Memory B cell (primary cell): ENCODE results near the gene NEK5.

Experiments
- ATAC-seq: fragments of 150-1000 bp; cut with Tn5 transposase; 2 replicates; pipeline ENCODE4 v1.10.0; 2021; ENCODE audit warnings: low read depth, mild to moderate bottlenecking, moderate library complexity
- DNase-seq, 2 donors: peaks; one replicate each; pipeline ENCODE4 v3.0.0; 2022; ENCODE audit warnings: low spot score in 2 of 2
- H3K27ac Mint-ChIP-seq: one replicate; pipeline ENCODE4 v1.8.0; 2022; ENCODE audit warnings: mild to moderate bottlenecking, moderate library complexity, mixed read lengths
- H3K27me3 Mint-ChIP-seq: one replicate; pipeline ENCODE4 v1.8.0; 2022; ENCODE audit warnings: mixed read lengths
- H3K36me3 Mint-ChIP-seq: one replicate; pipeline ENCODE4 v1.8.0; 2022; ENCODE audit warnings: mild to moderate bottlenecking, mixed read lengths
- H3K4me1 Mint-ChIP-seq: one replicate; pipeline ENCODE4 v1.8.0; 2022; ENCODE audit warnings: mixed read lengths
- H3K4me3 Mint-ChIP-seq: one replicate; pipeline ENCODE4 v1.8.0; 2022; ENCODE audit warnings: mild to moderate bottlenecking, moderate library complexity, mixed read lengths
- H3K9me3 Mint-ChIP-seq: one replicate; pipeline ENCODE4 v1.8.0; 2022; ENCODE audit warnings: mixed read lengths

NEK5 gene

DNA sequence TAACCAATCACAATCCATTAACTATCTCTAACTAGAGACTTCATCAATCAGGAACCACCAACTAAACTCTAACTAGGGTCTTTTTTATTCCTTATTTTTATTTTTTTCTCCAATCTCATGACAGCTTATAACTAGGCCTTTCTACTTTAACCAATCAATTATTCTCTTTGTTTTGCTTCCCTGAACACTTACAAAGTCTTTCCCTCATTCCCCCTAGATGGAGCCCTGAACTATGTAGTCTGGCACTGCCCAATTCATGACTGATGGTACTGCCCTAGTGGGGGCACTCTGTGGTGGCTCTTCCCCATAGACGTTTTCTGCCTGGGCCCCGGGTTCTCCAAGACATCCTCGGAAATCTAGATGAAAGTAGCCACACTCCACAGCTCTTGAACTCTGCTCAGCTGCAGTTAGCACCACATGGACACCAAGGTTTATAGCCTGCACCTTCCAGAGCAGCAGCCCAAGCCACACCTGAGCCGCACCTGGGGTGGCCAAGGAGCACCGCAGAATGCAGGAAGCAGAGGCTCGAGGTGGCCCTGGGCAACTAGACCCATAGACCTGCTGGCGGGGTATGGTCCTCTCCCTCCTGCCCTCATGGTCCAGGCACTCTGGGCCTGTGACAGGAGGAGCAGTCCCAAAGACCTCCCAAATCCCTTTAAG, 124.2 kb downstream of the NEK5 start:
- Mint-ChIP-seq H3K27ac (no peak overlapping the region), H3K27me3 (peaks cover 15% of the 10 kb centered on the region), H3K4me1 (no peaks in the 10 kb centered on the region), H3K36me3 (no peaks in the 10 kb centered on the region), H3K9me3 (no peaks in the 10 kb centered on the region), H3K4me3 (no peak overlapping the region)
- DNase-seq, result no peak
- ATAC-seq, result no peak

DNA sequence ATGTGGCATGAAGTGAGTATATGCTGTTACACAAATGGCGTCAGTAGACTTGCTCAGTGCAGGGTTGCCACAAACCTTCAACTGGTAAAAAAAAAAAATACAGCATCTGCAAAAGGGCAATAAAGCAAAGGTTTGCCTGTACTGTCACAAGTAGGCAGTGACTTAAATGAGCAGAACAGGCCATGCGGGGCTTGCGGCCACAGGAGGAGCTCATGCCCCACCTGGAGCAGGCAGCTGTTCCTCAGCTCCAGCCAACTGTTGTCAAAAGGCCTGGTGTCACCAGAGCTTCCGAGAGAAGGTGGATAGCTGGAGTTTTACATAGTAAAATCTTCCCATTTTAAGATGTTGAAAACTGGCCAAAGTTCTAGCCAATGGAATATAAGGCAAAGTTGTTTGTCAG, 125.3 kb downstream of the NEK5 start:
- no peaks in the 10 kb centered on the region for H3K9me3 Mint-ChIP-seq
- H3K4me3 Mint-ChIP-seq, result no peak overlapping the region
- H3K27me3 Mint-ChIP-seq, result peaks cover 15% of the 10 kb centered on the region
- ATAC-seq (no peak), DNase-seq (no peak)
- no peaks in the 10 kb centered on the region for H3K36me3 Mint-ChIP-seq
- H3K27ac Mint-ChIP-seq, result no peak overlapping the region
- H3K4me1 Mint-ChIP-seq, result no peaks in the 10 kb centered on the region

DNA sequence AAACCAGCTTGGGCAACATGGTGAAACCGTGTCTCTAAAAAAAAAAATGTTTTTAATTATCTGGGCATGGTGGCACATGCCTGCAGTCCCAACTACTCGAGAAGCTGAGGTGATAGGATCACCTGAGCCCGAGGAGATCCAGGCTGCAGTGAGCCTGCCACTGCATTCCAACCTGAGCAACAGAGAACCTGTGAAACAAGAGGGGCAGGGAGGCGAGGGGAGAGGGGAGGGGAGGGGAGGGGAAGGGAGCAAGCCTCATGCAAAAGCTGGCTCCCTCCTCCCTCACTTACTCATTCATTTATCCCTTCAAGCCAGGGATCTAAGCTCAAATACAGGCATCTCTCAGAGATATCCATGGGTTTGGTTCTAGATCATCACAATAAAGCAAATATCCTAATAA, 126.5 kb downstream of the NEK5 start:
- ATAC-seq, result no peak
- Mint-ChIP-seq H3K27me3 (peaks cover 20% of the 10 kb centered on the region), H3K9me3 (no peaks in the 10 kb centered on the region), H3K4me3 (no peak overlapping the region), H3K4me1 (no peaks in the 10 kb centered on the region), H3K36me3 (no peaks in the 10 kb centered on the region), H3K27ac (no peak overlapping the region)
- DNase-seq, result no peak

DNA sequence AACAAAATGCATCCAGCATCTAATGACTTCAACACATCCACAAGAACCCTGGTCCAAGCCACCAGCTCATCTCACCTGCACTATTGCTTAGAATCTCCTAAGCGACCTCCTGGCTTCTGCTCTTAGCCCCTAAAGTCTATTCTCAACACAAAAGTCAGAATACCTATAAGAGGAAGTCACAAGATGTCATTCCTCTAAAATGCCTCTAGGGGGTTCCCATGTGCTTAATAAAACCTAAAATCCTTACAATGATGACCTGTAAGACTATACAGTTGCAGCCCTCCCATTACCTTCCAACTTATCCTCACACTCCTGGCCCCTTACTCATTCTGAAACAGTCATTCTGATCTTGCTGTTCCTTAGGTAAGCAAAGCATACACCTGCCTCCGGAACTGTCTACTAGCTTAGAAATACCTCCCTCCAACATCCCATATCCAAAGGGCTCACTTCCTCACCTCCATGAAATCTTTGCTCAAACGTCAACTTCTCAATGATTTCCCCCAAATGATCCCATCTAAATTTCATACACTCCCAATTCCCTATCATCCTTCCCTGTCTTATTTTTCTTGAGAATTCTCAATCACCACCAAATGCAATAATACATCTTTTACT, 127.6 kb downstream of the NEK5 start:
- Mint-ChIP-seq H3K9me3 (no peaks in the 10 kb centered on the region), H3K4me1 (no peaks in the 10 kb centered on the region), H3K27me3 (peaks cover 15% of the 10 kb centered on the region), H3K4me3 (no peak overlapping the region), H3K27ac (no peak overlapping the region), H3K36me3 (no peaks in the 10 kb centered on the region)
- ATAC-seq, result peak; percentile 77
- peak in 1 of 2 donors; percentile 11 for DNase-seq

DNA sequence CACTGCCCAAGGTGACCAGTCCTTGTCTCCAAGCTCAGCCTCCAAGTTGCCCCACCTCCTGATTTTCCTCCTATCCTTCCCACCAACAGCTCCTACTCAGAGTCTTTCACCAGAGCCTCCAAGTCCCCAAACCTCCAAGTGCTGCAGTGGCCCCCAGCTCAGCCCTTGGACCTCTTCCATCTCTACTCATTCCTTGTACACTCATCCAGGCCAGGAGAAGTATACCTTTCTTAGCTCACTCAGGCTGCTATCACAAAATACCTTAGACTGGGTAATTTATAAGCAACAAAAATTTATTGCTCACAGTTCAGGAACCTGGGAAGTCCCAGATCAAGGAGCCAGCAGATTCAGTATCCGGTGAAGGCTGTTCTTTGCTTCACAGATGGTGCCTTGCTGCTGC, 129.0 kb downstream of the NEK5 start:
- H3K4me1 Mint-ChIP-seq, result no peaks in the 10 kb centered on the region
- ATAC-seq (no peak), DNase-seq (no peak)
- H3K4me3 Mint-ChIP-seq, result no peak overlapping the region
- no peaks in the 10 kb centered on the region for H3K36me3 Mint-ChIP-seq
- no peaks in the 10 kb centered on the region for H3K9me3 Mint-ChIP-seq
- H3K27me3 Mint-ChIP-seq, result peaks cover 16% of the 10 kb centered on the region
- H3K27ac Mint-ChIP-seq, result no peak overlapping the region

DNA sequence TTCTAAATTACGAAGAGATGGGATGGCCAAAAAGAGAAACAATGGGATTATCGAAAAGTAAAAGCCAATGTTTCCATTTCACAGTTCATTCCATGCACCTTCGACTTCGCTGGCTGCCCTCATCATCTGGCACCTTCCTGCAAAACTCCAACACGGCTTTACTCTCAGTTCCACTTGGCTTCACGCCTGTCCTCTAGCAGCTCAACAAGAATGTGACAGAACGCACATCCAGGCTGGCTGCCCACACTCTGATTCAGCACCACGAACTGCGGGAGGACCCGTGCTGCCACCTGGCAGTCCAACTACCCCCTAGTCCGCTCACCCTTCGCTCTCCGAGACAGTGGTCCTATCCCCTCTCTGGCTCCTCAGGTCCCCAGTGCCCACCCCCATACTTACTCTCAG, 129.4 kb downstream of the NEK5 start:
- no peaks in the 10 kb centered on the region for H3K4me1 Mint-ChIP-seq
- H3K27ac Mint-ChIP-seq, result no peak overlapping the region
- no peak for DNase-seq
- peaks cover 16% of the 10 kb centered on the region for H3K27me3 Mint-ChIP-seq
- H3K4me3 Mint-ChIP-seq, result no peak overlapping the region
- H3K36me3 Mint-ChIP-seq, result no peaks in the 10 kb centered on the region
- ATAC-seq, result no peak
- no peaks in the 10 kb centered on the region for H3K9me3 Mint-ChIP-seq

DNA sequence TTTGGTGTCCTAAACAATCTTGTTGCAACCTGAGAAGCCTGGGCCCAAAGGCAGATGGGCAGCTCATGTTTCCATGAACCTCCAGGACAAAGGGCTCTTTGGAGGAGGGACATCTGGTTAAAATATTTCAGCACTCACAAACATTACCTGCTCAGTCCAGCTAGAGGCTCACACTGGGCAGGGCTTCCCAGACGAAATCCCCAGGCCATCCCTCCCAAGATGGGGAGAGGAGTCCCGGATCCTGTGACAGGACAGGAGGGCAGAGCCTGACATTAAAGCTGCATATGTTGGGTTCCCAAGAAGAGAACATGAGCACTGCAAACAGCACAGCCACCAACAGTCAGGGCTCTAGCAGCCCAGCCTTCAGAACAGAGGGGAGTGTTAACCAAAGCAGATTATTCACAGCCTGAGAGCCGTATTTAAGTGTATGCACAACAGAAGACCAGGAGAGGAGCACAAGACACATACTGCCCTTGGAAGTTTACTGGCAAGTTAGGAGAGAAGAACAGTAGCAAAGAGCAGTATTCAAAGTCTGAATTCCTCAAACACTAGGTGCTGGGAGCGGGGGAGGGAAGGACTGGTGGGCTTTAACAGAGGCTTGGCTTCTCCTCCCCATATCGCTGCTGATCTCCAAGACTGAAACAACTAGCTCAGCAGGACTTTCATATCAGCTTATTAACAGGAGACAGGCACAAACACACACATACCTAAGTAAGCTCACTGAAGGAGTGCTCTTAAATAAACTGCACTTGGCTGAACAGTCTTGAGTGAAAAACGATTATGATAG, 130.0 kb downstream of the NEK5 start:
- H3K27me3 Mint-ChIP-seq, result peaks cover 16% of the 10 kb centered on the region

DNA sequence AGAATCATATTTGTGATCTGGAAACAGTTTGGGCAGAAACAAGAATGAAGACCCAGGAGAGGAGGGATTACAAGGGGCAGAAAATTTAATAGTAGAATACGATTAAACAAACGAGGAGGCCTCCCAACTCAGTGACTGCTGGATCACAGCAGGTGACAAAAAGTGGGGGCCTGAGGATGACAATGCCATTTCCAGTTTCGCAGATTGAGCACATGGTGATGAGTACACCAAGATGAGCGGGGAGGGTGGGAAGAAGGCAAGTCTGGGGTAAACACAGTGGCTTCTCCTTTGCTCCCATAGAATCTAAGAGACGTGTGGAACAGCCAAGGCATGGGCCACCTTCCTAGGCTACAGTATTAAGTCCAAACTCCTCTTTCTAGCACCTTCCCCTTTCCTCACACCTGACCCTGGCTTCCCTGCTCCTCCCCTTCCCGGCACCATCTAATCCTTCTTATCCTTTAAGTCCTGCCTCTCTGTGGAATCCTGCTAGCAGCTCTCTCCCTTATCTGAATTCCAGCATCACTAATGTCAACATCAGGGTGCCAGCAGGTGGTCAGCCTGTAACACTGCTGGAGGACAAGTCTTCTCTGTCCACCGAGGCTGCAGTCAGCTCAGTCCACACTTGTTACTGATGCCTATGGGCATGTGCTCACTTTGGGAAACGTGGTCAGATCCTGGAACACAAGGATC, 131.1 kb downstream of the NEK5 start:
- no peaks in the 10 kb centered on the region for H3K4me1 Mint-ChIP-seq
- no peak overlapping the region for H3K27ac Mint-ChIP-seq
- no peak overlapping the region for H3K4me3 Mint-ChIP-seq
- H3K27me3 Mint-ChIP-seq, result peaks cover 16% of the 10 kb centered on the region
- no peaks in the 10 kb centered on the region for H3K9me3 Mint-ChIP-seq
- no peak for ATAC-seq
- DNase-seq, result no peak
- no peaks in the 10 kb centered on the region for H3K36me3 Mint-ChIP-seq

More for the DNA sequence above, 130.0 kb downstream of the NEK5 start:
- H3K4me1 Mint-ChIP-seq, result no peaks in the 10 kb centered on the region
- H3K9me3 Mint-ChIP-seq, result no peaks in the 10 kb centered on the region
- H3K27ac Mint-ChIP-seq, result no peak overlapping the region
- H3K36me3 Mint-ChIP-seq, result no peaks in the 10 kb centered on the region
- DNase-seq (no peak), ATAC-seq (no peak)
- H3K4me3 Mint-ChIP-seq, result no peak overlapping the region

DNA sequence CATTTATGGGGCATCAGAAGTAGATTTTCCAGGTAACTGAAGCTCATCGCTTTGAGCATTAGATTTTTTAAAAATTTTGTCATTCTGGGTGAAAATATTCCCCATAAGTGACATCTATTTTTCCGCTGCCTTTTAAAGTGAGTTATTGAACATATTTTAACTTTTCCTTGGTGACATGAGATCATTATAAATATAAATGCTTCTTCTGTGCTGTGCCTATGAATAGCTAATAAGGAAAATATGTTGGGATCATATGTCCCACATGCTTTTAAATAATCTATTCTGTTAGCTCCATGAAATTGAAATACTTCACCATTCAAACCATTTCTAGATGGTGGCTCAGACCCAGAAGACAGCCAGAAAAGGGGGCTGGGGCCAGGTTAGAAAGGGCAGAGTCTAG, 131.7 kb downstream of the NEK5 start:
- H3K4me1 Mint-ChIP-seq, result no peaks in the 10 kb centered on the region
- ATAC-seq (no peak), DNase-seq (no peak)
- H3K27ac Mint-ChIP-seq, result no peak overlapping the region
- H3K4me3 Mint-ChIP-seq, result no peak overlapping the region
- H3K27me3 Mint-ChIP-seq, result peaks cover 16% of the 10 kb centered on the region
- no peaks in the 10 kb centered on the region for H3K36me3 Mint-ChIP-seq
- no peaks in the 10 kb centered on the region for H3K9me3 Mint-ChIP-seq

DNA sequence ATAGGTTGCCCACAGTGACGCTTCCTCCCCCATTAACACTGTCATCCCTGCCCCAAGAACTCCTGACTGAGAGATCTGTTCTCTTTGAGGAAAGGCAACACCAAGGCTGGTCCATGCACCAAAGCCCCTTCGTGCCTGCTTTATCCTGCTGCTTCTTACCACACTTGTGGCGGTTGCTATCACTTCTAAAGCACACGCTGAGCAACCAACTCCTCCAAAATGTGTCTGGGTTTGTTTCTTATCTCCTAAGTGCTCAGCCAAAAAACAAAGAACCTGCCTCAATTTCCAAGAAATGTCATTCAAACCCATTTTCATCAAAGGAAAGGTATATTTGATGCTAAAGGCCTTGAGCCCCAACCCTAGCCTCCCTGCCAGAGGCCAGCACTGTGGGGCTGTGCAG, 132.2 kb downstream of the NEK5 start:
- DNase-seq (no peak), ATAC-seq (no peak)
- no peak overlapping the region for H3K27ac Mint-ChIP-seq
- no peaks in the 10 kb centered on the region for H3K4me1 Mint-ChIP-seq
- H3K4me3 Mint-ChIP-seq, result no peak overlapping the region
- no peaks in the 10 kb centered on the region for H3K36me3 Mint-ChIP-seq
- no peaks in the 10 kb centered on the region for H3K9me3 Mint-ChIP-seq
- peaks cover 16% of the 10 kb centered on the region for H3K27me3 Mint-ChIP-seq

DNA sequence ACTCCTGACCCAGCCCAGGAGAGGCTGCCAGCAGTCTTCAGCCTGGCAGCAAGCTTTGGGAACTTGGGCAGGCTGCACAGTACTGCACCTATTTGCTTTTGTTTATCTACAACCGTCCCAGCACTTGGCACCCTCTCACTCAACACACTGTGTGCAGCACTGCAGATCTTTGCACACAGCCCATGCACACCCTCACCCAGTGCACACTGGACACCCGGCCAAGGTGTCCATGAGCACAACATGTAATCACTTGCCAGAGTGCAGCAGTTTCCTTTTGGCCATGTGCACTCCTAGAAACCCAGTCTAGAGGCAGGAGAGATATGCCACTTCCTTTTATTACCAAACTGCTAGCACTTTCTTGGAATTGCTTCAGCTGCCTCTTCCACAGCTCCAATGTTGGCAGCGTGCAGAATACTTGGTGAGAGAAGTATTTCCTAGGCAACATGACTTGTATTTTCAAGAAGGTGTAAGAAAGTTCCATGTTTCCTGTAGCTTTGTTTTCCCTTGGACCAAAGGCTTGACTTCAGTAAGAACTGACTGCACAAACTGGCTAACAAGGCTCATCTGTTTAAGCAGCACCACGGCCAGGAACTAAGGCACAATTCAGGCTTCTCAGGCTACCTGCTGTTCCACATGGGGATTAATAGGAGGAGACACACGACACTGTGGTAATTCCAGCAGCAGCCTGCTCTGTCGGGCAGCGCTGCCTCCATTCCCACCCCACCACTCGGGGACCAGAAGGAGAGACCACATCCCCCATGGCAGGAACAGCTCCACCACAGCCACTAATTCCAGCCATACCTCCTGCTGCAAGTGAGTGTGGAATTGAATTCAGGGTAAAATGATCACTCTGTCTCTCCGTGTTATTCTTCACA, 133.0 kb downstream of the NEK5 start:
- Mint-ChIP-seq H3K9me3 (no peaks in the 10 kb centered on the region), H3K4me1 (no peaks in the 10 kb centered on the region), H3K27me3 (peaks cover 21% of the 10 kb centered on the region), H3K36me3 (no peaks in the 10 kb centered on the region), H3K27ac (no peak overlapping the region), H3K4me3 (no peak overlapping the region)
- DNase-seq (no peak), ATAC-seq (no peak)

DNA sequence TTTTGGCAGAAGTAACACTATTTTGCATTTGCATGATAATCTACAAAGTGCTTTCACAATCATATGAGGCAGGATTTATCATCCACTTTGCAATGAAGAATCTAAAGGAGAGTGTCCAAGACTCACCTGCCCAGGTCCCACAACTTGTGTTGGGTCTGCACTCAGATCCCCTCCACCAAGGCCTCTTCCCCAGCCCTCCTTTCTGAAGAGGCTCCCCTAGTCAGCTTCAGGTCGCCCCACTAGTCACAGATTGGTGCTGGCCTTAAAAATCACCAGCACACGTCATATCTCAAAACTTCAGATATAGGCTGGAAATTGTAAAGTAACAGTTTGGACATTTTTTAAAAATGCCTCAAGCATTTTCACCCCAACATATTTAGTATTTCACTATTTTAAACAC, 135.2 kb downstream of the NEK5 start:
- no peaks in the 10 kb centered on the region for H3K9me3 Mint-ChIP-seq
- DNase-seq (no peak), ATAC-seq (no peak)
- H3K4me3 Mint-ChIP-seq, result no peak overlapping the region
- peaks cover 12% of the 10 kb centered on the region for H3K27me3 Mint-ChIP-seq
- H3K27ac Mint-ChIP-seq, result no peak overlapping the region
- no peaks in the 10 kb centered on the region for H3K4me1 Mint-ChIP-seq
- H3K36me3 Mint-ChIP-seq, result no peaks in the 10 kb centered on the region

DNA sequence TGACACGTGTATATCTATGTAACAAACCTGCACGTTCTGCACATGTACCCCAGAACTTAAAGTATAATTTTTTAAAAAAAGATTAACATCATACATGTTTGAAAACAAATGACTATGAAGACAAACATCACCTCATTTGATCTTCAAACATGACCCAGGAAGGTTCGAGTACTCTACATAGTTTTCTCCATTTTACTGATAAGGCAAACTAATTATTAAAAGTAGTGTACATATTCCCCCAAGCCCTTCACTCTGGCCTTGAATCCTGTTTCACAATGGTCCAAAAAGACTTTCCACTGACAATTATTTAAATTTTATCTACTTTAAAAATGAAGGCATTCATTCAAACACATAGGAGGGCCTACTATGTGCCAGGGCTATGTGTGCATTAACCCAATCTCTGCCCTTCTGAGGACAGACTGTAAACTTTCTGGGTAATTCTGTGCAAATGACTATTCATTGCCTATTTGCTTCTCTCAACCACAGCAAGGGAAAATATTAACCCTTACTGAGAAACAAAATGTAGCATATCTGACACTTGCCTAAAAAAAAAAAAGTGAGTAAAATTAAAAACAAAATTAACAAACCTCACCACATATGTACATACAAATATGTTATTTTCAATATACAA, 139.8 kb downstream of the NEK5 start:
- Mint-ChIP-seq H3K4me1 (no peaks in the 10 kb centered on the region), H3K27me3 (peaks cover 12% of the 10 kb centered on the region)

More for the DNA sequence above, 139.8 kb downstream of the NEK5 start:
- no peaks in the 10 kb centered on the region for H3K36me3 Mint-ChIP-seq
- no peak overlapping the region for H3K4me3 Mint-ChIP-seq
- DNase-seq (no peak), ATAC-seq (no peak)
- H3K27ac Mint-ChIP-seq, result no peak overlapping the region
- H3K9me3 Mint-ChIP-seq, result peaks cover 1% of the 10 kb centered on the region
